Measurements from ENCODE around the gene PTH2R.

Gene PTH2R

DNA sequence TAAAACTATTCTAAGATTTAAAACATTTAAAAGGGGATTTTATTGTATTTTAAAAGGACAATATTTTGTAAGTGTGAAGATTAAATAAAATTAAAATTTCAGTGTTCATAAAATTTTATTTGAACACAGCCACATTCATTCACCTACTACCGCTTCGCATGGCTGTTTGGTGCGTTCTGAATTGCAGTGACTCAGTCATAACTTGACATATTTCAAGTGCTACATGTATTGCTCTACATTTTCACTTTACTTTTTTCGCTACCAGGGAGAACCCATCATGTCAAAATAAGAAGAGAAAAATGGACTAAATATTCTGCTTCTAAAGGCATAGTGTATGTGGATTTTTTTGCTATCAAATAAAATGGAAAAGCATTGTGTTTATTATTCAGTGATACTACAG is 8.7 kb downstream of the PTH2R start:
- Histone ChIP-seq H3K9me3 (replicated peaks in 1 of 2; ENCODE audit: control insufficient read depth in 2 of 2, insufficient read depth in 1 of 2, low read depth in 1 of 2, low read length in 2 of 2) (peaks cover 0 to 2% of the 10 kb centered on the region in 2 donors), H2AFZ (ENCODE audit: low read length) (no peak overlapping the region), H4K91ac (ENCODE audit: low read depth, low read length, poor library complexity) (no peak overlapping the region), H3K79me1 (ENCODE audit: low read depth, low read length) (no peaks in the 10 kb centered on the region), H3K18ac (ENCODE audit: low read length) (no peak overlapping the region), H2BK12ac (ENCODE audit: low read length) (no peak overlapping the region), H3K9ac (ENCODE audit: low read depth, low read length, poor library complexity) (no peak overlapping the region), H2AK5ac (ENCODE audit: low read depth, low read length) (no peak overlapping the region), H3K23ac (ENCODE audit: low read depth, low read length, poor library complexity) (no peak overlapping the region), H4K8ac (ENCODE audit: low read depth, low read length) (no peak overlapping the region), H3K4me1 (ENCODE audit: control insufficient read depth in 2 of 2, insufficient read depth in 1 of 2, low read depth in 1 of 2, low read length in 2 of 2) (no peaks in the 10 kb centered on the region), H3K14ac (ENCODE audit: low read length) (no peak overlapping the region), H3K36me3 (replicated peaks in 1 of 2; ENCODE audit: control insufficient read depth in 2 of 2, insufficient read depth in 2 of 2, low read length in 2 of 2) (no peaks in the 10 kb centered on the region), H3K4me2 (ENCODE audit: insufficient read depth, low read length, poor library complexity, severe bottlenecking) (no peak overlapping the region), H2BK5ac (ENCODE audit: low read length) (no peak overlapping the region), H2BK120ac (ENCODE audit: low read depth, low read length) (no peak overlapping the region), H2BK15ac (ENCODE audit: low read length) (no peak overlapping the region), H3K4me3 (ENCODE audit: low read length in 2 of 2) (no peak overlapping the region), H3K27ac (replicated peaks; ENCODE audit: low read length) (no peak overlapping the region), H3K4ac (ENCODE audit: low read length) (no peak overlapping the region), H3K27me3 (ENCODE audit: control insufficient read depth in 3 of 3, insufficient read depth in 3 of 3, low read depth in 1 of 3, low read length in 3 of 3) (no peaks in the 10 kb centered on the region)
- WGBS, 2 donors (ENCODE audit: extremely low coverage in 2 of 2, insufficient read length in 2 of 2, insufficient replicate concordance in 1 of 2), result no CpG with 5 or more reads among the region's 4 CpGs
- no peak for DNase-seq (ENCODE audit: low spot score)

DNA sequence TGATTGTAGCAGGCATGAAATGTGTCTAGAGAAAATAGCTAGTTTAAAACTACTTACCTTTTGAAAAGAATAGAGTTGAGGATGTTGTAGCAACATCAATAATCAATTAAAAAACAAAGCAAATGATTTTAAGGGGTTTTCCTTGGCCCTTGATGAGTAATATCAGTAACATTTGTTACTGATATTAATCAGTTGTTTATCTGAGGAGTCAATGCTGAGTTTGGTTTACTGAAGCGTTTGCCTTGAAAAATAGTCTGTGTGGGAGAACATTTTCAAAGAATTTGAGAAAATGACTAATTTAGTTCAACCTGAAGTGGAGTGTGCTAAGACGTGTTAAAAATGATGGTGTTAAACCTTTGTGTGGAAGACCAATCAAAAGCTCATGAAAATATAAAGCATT is 9.3 kb downstream of the PTH2R start:
- H3K4ac ChIP-seq (ENCODE audit: low read length), result no peak overlapping the region
- WGBS, 2 donors (ENCODE audit: extremely low coverage in 2 of 2, insufficient read length in 2 of 2, insufficient replicate concordance in 1 of 2), result no CpG with 5 or more reads among the region's 2 CpGs
- H3K9me3 ChIP-seq (replicated peaks in 1 of 2; ENCODE audit: control insufficient read depth in 2 of 2, insufficient read depth in 1 of 2, low read depth in 1 of 2, low read length in 2 of 2), result peaks cover 0 to 2% of the 10 kb centered on the region in 2 donors
- H3K14ac ChIP-seq (ENCODE audit: low read length), result no peak overlapping the region
- H2AK5ac ChIP-seq (ENCODE audit: low read depth, low read length), result no peak overlapping the region
- H4K91ac ChIP-seq (ENCODE audit: low read depth, low read length, poor library complexity), result no peak overlapping the region
- H3K9ac ChIP-seq (ENCODE audit: low read depth, low read length, poor library complexity), result no peak overlapping the region
- H3K36me3 ChIP-seq (replicated peaks in 1 of 2; ENCODE audit: control insufficient read depth in 2 of 2, insufficient read depth in 2 of 2, low read length in 2 of 2), result no peaks in the 10 kb centered on the region
- no peak overlapping the region for H3K18ac ChIP-seq (ENCODE audit: low read length)
- H3K4me1 ChIP-seq (ENCODE audit: control insufficient read depth in 2 of 2, insufficient read depth in 1 of 2, low read depth in 1 of 2, low read length in 2 of 2), result no peaks in the 10 kb centered on the region
- H3K79me1 ChIP-seq (ENCODE audit: low read depth, low read length), result no peaks in the 10 kb centered on the region
- no peak overlapping the region for H2BK15ac ChIP-seq (ENCODE audit: low read length)
- H2BK12ac ChIP-seq (ENCODE audit: low read length), result no peak overlapping the region
- H3K27me3 ChIP-seq (ENCODE audit: control insufficient read depth in 3 of 3, insufficient read depth in 3 of 3, low read depth in 1 of 3, low read length in 3 of 3), result no peaks in the 10 kb centered on the region
- no peak overlapping the region for H3K27ac ChIP-seq (replicated peaks; ENCODE audit: low read length)
- H2AFZ ChIP-seq (ENCODE audit: low read length), result no peak overlapping the region
- no peak overlapping the region for H2BK120ac ChIP-seq (ENCODE audit: low read depth, low read length)
- no peak overlapping the region for H3K23ac ChIP-seq (ENCODE audit: low read depth, low read length, poor library complexity)
- H3K4me2 ChIP-seq (ENCODE audit: insufficient read depth, low read length, poor library complexity, severe bottlenecking), result no peak overlapping the region
- H4K8ac ChIP-seq (ENCODE audit: low read depth, low read length), result no peak overlapping the region
- DNase-seq (ENCODE audit: low spot score), result no peak
- no peak overlapping the region for H3K4me3 ChIP-seq (ENCODE audit: low read length in 2 of 2)
- H2BK5ac ChIP-seq (ENCODE audit: low read length), result no peak overlapping the region

DNA sequence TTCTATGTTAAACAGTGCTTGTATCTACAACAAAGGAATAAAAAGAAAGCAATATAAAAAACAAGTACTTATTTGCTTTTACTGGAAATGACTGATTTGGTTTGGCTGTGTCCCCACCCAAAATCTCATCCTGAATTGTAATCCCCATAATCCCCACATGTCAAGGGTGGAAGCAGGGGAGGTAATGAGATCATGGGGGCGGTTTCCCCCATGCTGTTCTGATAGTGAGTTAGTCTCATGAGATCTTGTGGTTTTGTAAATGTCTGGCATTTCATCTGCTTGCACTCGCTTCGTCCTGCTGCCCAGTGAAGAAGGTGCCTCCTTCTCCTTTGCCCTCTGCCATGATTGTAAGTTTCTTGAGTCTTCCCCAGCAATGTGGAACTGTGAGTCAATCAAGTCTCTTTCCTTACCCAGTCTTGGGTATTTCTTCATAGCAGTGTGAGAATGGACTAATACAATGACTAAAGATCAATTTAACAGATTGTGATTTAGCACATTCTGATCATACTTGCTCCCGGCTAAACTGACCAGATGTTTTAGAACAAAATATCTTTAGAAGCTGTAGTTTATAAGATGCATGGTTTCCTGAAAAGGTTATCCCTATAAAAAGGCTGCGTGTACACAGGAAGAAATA is 19.9 kb downstream of the PTH2R start:
- Histone ChIP-seq H3K14ac (ENCODE audit: low read length) (no peak overlapping the region), H3K27ac (replicated peaks; ENCODE audit: low read length) (no peak overlapping the region), H3K9ac (ENCODE audit: low read depth, low read length, poor library complexity) (no peak overlapping the region), H2AFZ (ENCODE audit: low read length) (no peak overlapping the region), H2BK15ac (ENCODE audit: low read length) (no peak overlapping the region), H4K91ac (ENCODE audit: low read depth, low read length, poor library complexity) (no peak overlapping the region), H4K8ac (ENCODE audit: low read depth, low read length) (no peak overlapping the region), H2BK5ac (ENCODE audit: low read length) (no peak overlapping the region), H3K36me3 (replicated peaks in 1 of 2; ENCODE audit: control insufficient read depth in 2 of 2, insufficient read depth in 2 of 2, low read length in 2 of 2) (no peaks in the 10 kb centered on the region), H3K18ac (ENCODE audit: low read length) (no peak overlapping the region), H3K79me1 (ENCODE audit: low read depth, low read length) (no peaks in the 10 kb centered on the region), H3K4me2 (ENCODE audit: insufficient read depth, low read length, poor library complexity, severe bottlenecking) (no peak overlapping the region), H3K4me3 (ENCODE audit: low read length in 2 of 2) (no peak overlapping the region), H3K9me3 (replicated peaks in 1 of 2; ENCODE audit: control insufficient read depth in 2 of 2, insufficient read depth in 1 of 2, low read depth in 1 of 2, low read length in 2 of 2) (peaks cover 0 to 3% of the 10 kb centered on the region in 2 donors), H2BK120ac (ENCODE audit: low read depth, low read length) (no peak overlapping the region), H3K4ac (ENCODE audit: low read length) (no peak overlapping the region), H2AK5ac (ENCODE audit: low read depth, low read length) (no peak overlapping the region), H3K4me1 (ENCODE audit: control insufficient read depth in 2 of 2, insufficient read depth in 1 of 2, low read depth in 1 of 2, low read length in 2 of 2) (no peaks in the 10 kb centered on the region), H3K27me3 (ENCODE audit: control insufficient read depth in 3 of 3, insufficient read depth in 3 of 3, low read depth in 1 of 3, low read length in 3 of 3) (no peaks in the 10 kb centered on the region), H2BK12ac (ENCODE audit: low read length) (no peak overlapping the region), H3K23ac (ENCODE audit: low read depth, low read length, poor library complexity) (no peak overlapping the region)
- WGBS, 2 donors (ENCODE audit: extremely low coverage in 2 of 2, insufficient read length in 2 of 2, insufficient replicate concordance in 1 of 2), result no CpG with 5 or more reads among the region's 5 CpGs
- no peak for DNase-seq (ENCODE audit: low spot score)

DNA sequence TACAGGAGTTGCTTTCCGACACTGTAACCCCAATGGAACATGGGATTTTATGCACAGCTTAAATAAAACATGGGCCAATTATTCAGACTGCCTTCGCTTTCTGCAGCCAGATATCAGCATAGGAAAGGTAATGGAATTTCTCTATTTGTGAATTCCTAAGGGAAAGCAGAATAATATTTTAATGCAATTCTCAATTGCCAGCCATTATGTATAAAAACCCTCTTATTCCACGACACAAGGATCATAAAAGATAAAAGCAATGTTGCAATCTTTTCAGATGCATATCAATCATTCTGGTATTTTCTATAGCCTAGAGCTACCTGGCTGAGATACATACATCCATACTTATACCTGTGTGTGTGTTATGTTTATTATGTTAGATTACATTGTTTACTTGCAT is 31.2 kb downstream of the PTH2R start:
- no peak overlapping the region for H3K9ac ChIP-seq (ENCODE audit: low read depth, low read length, poor library complexity)
- H2BK120ac ChIP-seq (ENCODE audit: low read depth, low read length), result no peak overlapping the region
- H3K27ac ChIP-seq (replicated peaks; ENCODE audit: low read length), result no peak overlapping the region
- H2BK12ac ChIP-seq (ENCODE audit: low read length), result no peak overlapping the region
- H3K14ac ChIP-seq (ENCODE audit: low read length), result no peak overlapping the region
- H3K4ac ChIP-seq (ENCODE audit: low read length), result no peak overlapping the region
- H3K4me1 ChIP-seq (ENCODE audit: control insufficient read depth in 2 of 2, insufficient read depth in 1 of 2, low read depth in 1 of 2, low read length in 2 of 2), result no peaks in the 10 kb centered on the region
- no peak overlapping the region for H3K4me2 ChIP-seq (ENCODE audit: insufficient read depth, low read length, poor library complexity, severe bottlenecking)
- no peak overlapping the region for H3K4me3 ChIP-seq (ENCODE audit: low read length in 2 of 2)
- no peaks in the 10 kb centered on the region for H3K79me1 ChIP-seq (ENCODE audit: low read depth, low read length)
- no peak overlapping the region for H2BK15ac ChIP-seq (ENCODE audit: low read length)
- no CpG with 5 or more reads among the region's 3 CpGs for WGBS, 2 donors (ENCODE audit: extremely low coverage in 2 of 2, insufficient read length in 2 of 2, insufficient replicate concordance in 1 of 2)
- no peaks in the 10 kb centered on the region for H3K9me3 ChIP-seq (replicated peaks in 1 of 2; ENCODE audit: control insufficient read depth in 2 of 2, insufficient read depth in 1 of 2, low read depth in 1 of 2, low read length in 2 of 2)
- no peak overlapping the region for H2AFZ ChIP-seq (ENCODE audit: low read length)
- H3K27me3 ChIP-seq (ENCODE audit: control insufficient read depth in 3 of 3, insufficient read depth in 3 of 3, low read depth in 1 of 3, low read length in 3 of 3), result no peaks in the 10 kb centered on the region
- no peaks in the 10 kb centered on the region for H3K36me3 ChIP-seq (replicated peaks in 1 of 2; ENCODE audit: control insufficient read depth in 2 of 2, insufficient read depth in 2 of 2, low read length in 2 of 2)
- H4K8ac ChIP-seq (ENCODE audit: low read depth, low read length), result no peak overlapping the region
- H4K91ac ChIP-seq (ENCODE audit: low read depth, low read length, poor library complexity), result no peak overlapping the region
- no peak for DNase-seq (ENCODE audit: low spot score)
- no peak overlapping the region for H2BK5ac ChIP-seq (ENCODE audit: low read length)
- H3K18ac ChIP-seq (ENCODE audit: low read length), result no peak overlapping the region
- no peak overlapping the region for H3K23ac ChIP-seq (ENCODE audit: low read depth, low read length, poor library complexity)
- no peak overlapping the region for H2AK5ac ChIP-seq (ENCODE audit: low read depth, low read length)
